GM12878 (cell line): Measurements from ENCODE around the gene TOMM40L. TPM values are rescaled to one million over a fixed set of nuclear protein-coding genes. Genes with fewer than 3 reads are reported as not detected.

Experiments used
- CEBPZ ChIP-seq: fragments of 150-350 bp; IDR thresholded peaks from 2 replicates; pipeline ENCODE4 v1.6.1; 2016; ENCODE audit warnings: low read depth, low read length
- DPF2 ChIP-seq: fragments of 450-650 bp; IDR thresholded peaks from 2 replicates; pipeline ENCODE4 v1.6.1; 2017; ENCODE audit warnings: mild to moderate bottlenecking
- LARP7 ChIP-seq: fragments of 450-650 bp; IDR thresholded peaks from 2 replicates; pipeline ENCODE4 v1.6.1; 2017; ENCODE audit warnings: mild to moderate bottlenecking
- MEF2A ChIP-seq: IDR thresholded peaks from 2 replicates; pipeline ENCODE4 v1.6.1; 2011; ENCODE audit warnings: low read depth, mild to moderate bottlenecking, low read length, moderate library complexity; ENCODE audit not compliant: insufficient read depth
- MTA2 ChIP-seq: fragments of 450-650 bp; IDR thresholded peaks from 2 replicates; pipeline ENCODE4 v1.6.1; 2016; ENCODE audit warnings: low read depth, mild to moderate bottlenecking, moderate library complexity
- MXI1 ChIP-seq: fragments of 150-350 bp; IDR thresholded peaks from 2 replicates; pipeline ENCODE4 v1.6.1; 2011; ENCODE audit warnings: low read depth, mild to moderate bottlenecking, inconsistent platforms, low read length, improper control_type of control experiment
- NFYB ChIP-seq: IDR thresholded peaks from 2 replicates; pipeline ENCODE4 v1.6.1; 2011; ENCODE audit warnings: low read depth, mild to moderate bottlenecking, low read length, improper control_type of control experiment, moderate library complexity; ENCODE audit not compliant: insufficient read depth
- NR2C1 ChIP-seq: fragments of 450-650 bp; IDR thresholded peaks from 2 replicates; pipeline ENCODE4 v1.6.1; 2017; ENCODE audit warnings: antibody characterized with exemption, mild to moderate bottlenecking, moderate library complexity
- POLR2A ChIP-seq: IDR thresholded peaks from 2 replicates; pipeline ENCODE4 v1.6.1; 2011; ENCODE audit warnings: low read depth, mild to moderate bottlenecking, low read length
- RELA ChIP-seq: fragments of 450-650 bp; IDR thresholded peaks from 2 replicates; pipeline ENCODE4 v1.8.0; 2014; ENCODE audit warnings: borderline replicate concordance; ENCODE audit not compliant: partially characterized antibody
- REST ChIP-seq: IDR thresholded peaks from 2 replicates; pipeline ENCODE4 v1.6.1; 2012; ENCODE audit warnings: mild to moderate bottlenecking, low read depth, low read length
- RFX5 ChIP-seq: IDR thresholded peaks from 2 replicates; pipeline ENCODE4 v1.6.1; 2011; ENCODE audit warnings: low read depth, low read length, improper control_type of control experiment
- TAF1 ChIP-seq: IDR thresholded peaks from 2 replicates; pipeline ENCODE4 v1.6.1; 2011; ENCODE audit warnings: mild to moderate bottlenecking, low read depth, low read length, borderline replicate concordance
- TARDBP ChIP-seq: IDR thresholded peaks from 2 replicates; pipeline ENCODE4 v1.6.1; 2016; ENCODE audit warnings: borderline replicate concordance
- ZNF384 ChIP-seq: IDR thresholded peaks from 2 replicates; pipeline ENCODE4 v1.6.1; 2012; ENCODE audit warnings: low read depth, mild to moderate bottlenecking, low read length, improper control_type of control experiment, borderline replicate concordance
- polyA plus RNA-seq, 11 experiments: library from polyadenylated mRNA; depleted of rRNA in 4 of 11; unstranded in 6 of 11; stranded (reverse) in 5 of 11; fragments of >200 nt; fragmentation: Nextera tagmentation in 4 of 11; fragmentation: Illumina TruSeq in 1 of 11; extraction: Ambion mirVana in 4 of 11; extraction: Trizol in 1 of 11; gene quantifications; 1 replicate in 1 of 11; 2 replicates in 10 of 11; pipeline versions ENCODE4 v1.2.1 to v1.2.3, GENCODE V29; 2011 to 2016; ENCODE audit warnings: inconsistent platforms in 2 of 11, missing spikeins in 2 of 11, low read depth in 1 of 11
- total RNA-seq, 4 experiments: library from RNA; depleted of rRNA in 3 of 4; stranded (reverse); fragments of >200 nt in 3 of 4; fragmentation: Illumina TruSeq in 1 of 4; extraction: Trizol in 1 of 4; gene quantifications; 2 replicates each; pipeline versions ENCODE4 v1.2.1 to v1.2.3, GENCODE V29; 2013 to 2021

Gene TOMM40L
- total and polyA plus RNA-seq, 10 of the 15 experiments (the other 5 are each of a cell fraction or from before 2014, with no cell fraction given): 5.9 to 21.6 (median 15.7) TPM

- TF ChIP-seq CEBPZ (peak; percentile 24; the same call in 1 of the 2 replicates), MXI1 (peak; percentile 91), ZNF384 (peak; percentile 100), RELA (peak; percentile 13), NFYB (peak; percentile 91), REST (no peak), MTA2 (0 out of 2 replicates have a peak, but pooled peaks have one; percentile 9), LARP7 (no peak), RFX5 (peak; percentile 56; the same call in 1 of the 2 replicates), TARDBP (0 out of 2 replicates have a peak, but pooled peaks have one; percentile 36), MEF2A (no peak), DPF2 (no peak), TAF1 (peak; percentile 66; the same call in 1 of the 2 replicates), NR2C1 (peak; percentile 90), POLR2A (peak; percentile 62; the same call in 1 of the 2 replicates)
- TF ChIP-seq, all 136 proteins: peak for 36
Measured at GRCh38 chr1:161225534-161226319, at the start of gene TOMM40L (continued).
